DOHH2 (cell line): ENCODE results near the gene PAQR8.
A peak's percentile ranks its signal among the peaks of the same experiment; 100 is the strongest.

ENCODE experiments used
- H3F3A ChIP-seq: fragments of 200-600 bp; sonication (generic), shearing (Covaris generic); 2 replicates; pipeline ENCODE4 v1.6.0; 2016; ENCODE audit warnings: antibody characterized with exemption, mild to moderate bottlenecking; ENCODE audit not compliant: control insufficient read depth, insufficient read depth
- H3K27ac ChIP-seq: fragments of 200-600 bp; sonication (generic); 2 replicates; pipeline ENCODE4 v1.5.1; 2014; ENCODE audit warnings: low read depth, mild to moderate bottlenecking, low read length, moderate library complexity
- H3K27me3 ChIP-seq: fragments of 200-600 bp; sonication (generic); 2 replicates; pipeline ENCODE4 v1.6.1; 2014; ENCODE audit warnings: mild to moderate bottlenecking, low read length, mixed read lengths; ENCODE audit not compliant: control insufficient read depth
- H3K36me3 ChIP-seq: fragments of 200-600 bp; sonication (generic); 2 replicates; pipeline ENCODE4 v1.6.1; 2014; ENCODE audit warnings: mild to moderate bottlenecking, low read length, moderate library complexity, mixed read lengths; ENCODE audit not compliant: control insufficient read depth
- H3K4me1 ChIP-seq: fragments of 200-600 bp; sonication (generic); 2 replicates; pipeline ENCODE4 v1.6.1; 2014; ENCODE audit warnings: mild to moderate bottlenecking, low read length, mixed read lengths; ENCODE audit not compliant: control insufficient read depth
- H3K4me2 ChIP-seq: fragments of 200-600 bp; sonication (generic); 2 replicates; pipeline ENCODE4 v1.6.0; 2014; ENCODE audit warnings: mild to moderate bottlenecking, low read length, moderate library complexity
- H3K4me3 ChIP-seq: fragments of 200-600 bp; sonication (generic); 2 replicates; pipeline ENCODE4 v1.5.1; 2014; ENCODE audit warnings: mild to moderate bottlenecking, low read length, mixed read lengths
- H3K79me2 ChIP-seq: fragments of 200-600 bp; sonication (generic); 2 replicates; pipeline ENCODE4 v1.6.1; 2014; ENCODE audit warnings: mild to moderate bottlenecking, low read length, mixed read lengths; ENCODE audit not compliant: control insufficient read depth
- H3K9me2 ChIP-seq: fragments of 200-600 bp; sonication (generic); replicated peaks from 2 replicates; pipeline ENCODE4 v1.6.1; 2014; ENCODE audit warnings: mild to moderate bottlenecking, low read length, mixed read lengths; ENCODE audit not compliant: control insufficient read depth
- H3K9me3 ChIP-seq: fragments of 200-600 bp; sonication (generic); 2 replicates; pipeline ENCODE4 v1.6.1; 2014; ENCODE audit warnings: antibody characterized with exemption, low read length, mixed read lengths; ENCODE audit not compliant: control insufficient read depth, insufficient read depth
- H4K20me1 ChIP-seq: fragments of 200-600 bp; sonication (generic); 2 replicates; pipeline ENCODE4 v1.6.0; 2014; ENCODE audit warnings: low read depth, mild to moderate bottlenecking, antibody characterized with exemption, low read length, moderate library complexity; ENCODE audit not compliant: control insufficient read depth, insufficient read depth
- CTCF ChIP-seq: fragments of 200-600 bp; sonication (generic); IDR thresholded peaks from one replicate; pipeline ENCODE4 v1.5.1; 2014; ENCODE audit warnings: antibody characterized with exemption, mild to moderate bottlenecking, low read depth, low read length; ENCODE audit not compliant: poor library complexity, severe bottlenecking
- EZH2phosphoT487 ChIP-seq: fragments of 200-600 bp; sonication (generic); IDR thresholded peaks from 2 replicates; pipeline ENCODE4 v1.6.1; 2017; ENCODE audit warnings: borderline replicate concordance, mild to moderate bottlenecking, antibody characterized with exemption, low read length, moderate library complexity, mixed read lengths

Gene PAQR8

GRCh38 chr6:52395969-52396368 is 34.0 kb downstream of the PAQR8 start:
- Histone ChIP-seq H4K20me1 (no peaks in the 10 kb centered on the region), H3K9me2 (no peaks in the 10 kb centered on the region), H3K4me1 (no peaks in the 10 kb centered on the region), H3K36me3 (no peaks in the 10 kb centered on the region), H3K4me2 (no peak overlapping the region), H3K79me2 (no peaks in the 10 kb centered on the region), H3K9me3 (no peaks in the 10 kb centered on the region), H3F3A (no peaks in the 10 kb centered on the region), H3K4me3 (no peak overlapping the region), H3K27me3 (no peaks in the 10 kb centered on the region), H3K27ac (no peak overlapping the region)
- TF ChIP-seq CTCF (no peak), EZH2phosphoT487 (no peak)

- Histone ChIP-seq H3K27me3 (no peaks in the 10 kb centered on the region), H3K9me2 (no peaks in the 10 kb centered on the region), H3F3A (no peaks in the 10 kb centered on the region), H4K20me1 (no peaks in the 10 kb centered on the region), H3K9me3 (no peaks in the 10 kb centered on the region), H3K4me3 (no peak overlapping the region), H3K79me2 (no peaks in the 10 kb centered on the region), H3K36me3 (no peaks in the 10 kb centered on the region), H3K4me2 (no peak overlapping the region), H3K27ac (no peak overlapping the region), H3K4me1 (no peaks in the 10 kb centered on the region)
- TF ChIP-seq CTCF = peak; percentile 86
- TF ChIP-seq EZH2phosphoT487 = no peak
Observed at GRCh38 chr6:52399511-52400312, 37.8 kb downstream of the PAQR8 start.

GRCh38 chr6:52400313-52401041 is 38.5 kb downstream of the PAQR8 start:
- H3K4me1 ChIP-seq = no peaks in the 10 kb centered on the region
- no peaks in the 10 kb centered on the region for H3K36me3 ChIP-seq
- no peaks in the 10 kb centered on the region for H3K9me3 ChIP-seq
- no peaks in the 10 kb centered on the region for H4K20me1 ChIP-seq
- TF ChIP-seq EZH2phosphoT487 = no peak
- no peak for TF ChIP-seq CTCF
- H3K4me2 ChIP-seq = no peak overlapping the region
- no peaks in the 10 kb centered on the region for H3K9me2 ChIP-seq
- H3K4me3 ChIP-seq = no peak overlapping the region
- no peaks in the 10 kb centered on the region for H3K27me3 ChIP-seq
- H3K27ac ChIP-seq = no peak overlapping the region
- H3F3A ChIP-seq = no peaks in the 10 kb centered on the region
- H3K79me2 ChIP-seq = no peaks in the 10 kb centered on the region
